ENCODE results near the gene ESYT1.
"Not testable (repeated sequence)": the region's sequence is repeated elsewhere in the genome, so short reads cannot be mapped to it uniquely, and the experiment has no call there.

Gene ESYT1

GRCh38 chr12:56104109-56104814 lies 23.8 kb upstream of the ESYT1 start, which contains the start of gene PA2G4:
TSS of gene PA2G4 (plus strand) at chr12:56104559. CDS start at chr12:56104738, 179 bp downstream.
- in situ Hi-C loops (cut with MboI; ENCODE audit: low sequenced_read_pairs): no loop called here

DNA sequence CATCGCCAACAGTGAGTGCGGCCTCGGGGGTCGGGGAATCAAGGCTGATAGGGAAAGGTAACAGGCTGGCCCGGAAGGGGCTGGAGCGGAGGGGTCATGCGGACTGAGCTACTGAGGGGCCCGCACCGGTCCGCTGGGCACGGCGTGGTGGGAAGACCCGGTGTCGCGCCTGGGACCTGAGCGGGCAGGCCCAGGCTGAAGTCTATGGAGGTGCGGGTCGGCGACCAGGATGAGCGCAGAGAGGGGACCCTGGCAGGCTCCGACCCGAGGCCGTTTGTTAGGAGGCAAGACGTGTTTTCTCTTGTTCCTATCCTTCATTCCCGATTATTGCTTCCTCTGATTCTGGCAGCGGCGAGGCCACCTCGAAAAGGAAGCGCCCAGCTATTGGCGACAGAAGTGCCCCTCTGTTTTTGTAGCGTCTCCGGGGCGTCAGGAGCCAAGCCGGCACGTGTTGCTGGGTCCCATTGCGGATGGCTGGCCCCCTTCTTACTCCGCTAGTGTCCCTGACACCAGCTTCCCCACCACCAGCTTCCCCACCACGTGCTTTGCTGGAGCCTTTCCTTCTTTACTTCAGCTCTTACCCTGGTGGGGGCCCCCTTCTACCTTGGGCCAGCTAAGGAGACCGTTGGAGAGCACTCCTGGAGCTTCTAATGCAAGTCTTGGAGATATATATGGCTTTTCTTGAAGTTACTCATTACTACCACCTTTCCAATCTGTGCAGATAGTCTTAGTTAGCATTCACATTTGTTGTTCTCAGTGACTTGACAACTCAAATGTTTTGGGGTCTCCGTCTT lies 23.1 kb upstream of the ESYT1 start:
- in situ Hi-C loops (cut with MboI; ENCODE audit: low sequenced_read_pairs): no loop called here

GRCh38 chr12:56105609-56105902 lies 22.5 kb upstream of the ESYT1 start:
- in situ Hi-C loops (cut with MboI; ENCODE audit: low sequenced_read_pairs): no loop called here

- in situ Hi-C loops (cut with MboI; ENCODE audit: low sequenced_read_pairs): no loop called here
Measured at GRCh38 chr12:56107242-56107641, 20.8 kb upstream of the ESYT1 start.

GRCh38 chr12:56110571-56110970 lies 17.5 kb upstream of the ESYT1 start:
- in situ Hi-C loops (cut with MboI; ENCODE audit: low sequenced_read_pairs): no loop called here

DNA sequence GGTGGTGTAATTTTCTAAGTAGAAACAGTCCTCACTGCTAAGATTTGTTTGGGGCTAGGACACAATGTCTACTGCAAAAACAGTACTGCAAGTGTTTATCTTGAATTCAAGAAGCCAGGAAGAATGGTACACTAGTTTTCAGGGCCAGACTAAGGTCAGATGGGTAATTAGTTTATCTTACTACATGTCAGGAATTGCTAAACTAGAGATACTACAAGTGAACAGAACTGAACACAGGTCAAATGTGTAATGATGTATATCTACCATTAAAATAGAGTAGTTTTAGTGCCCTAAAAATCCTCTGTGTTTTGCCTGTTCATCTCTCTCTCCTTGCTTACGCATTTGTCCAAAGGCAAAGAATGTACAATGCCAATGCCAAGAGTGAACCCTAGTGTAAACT lies 14.0 kb upstream of the ESYT1 start:
- in situ Hi-C loops (cut with MboI; ENCODE audit: low sequenced_read_pairs): no loop called here

- in situ Hi-C loops (cut with MboI; ENCODE audit: low sequenced_read_pairs): no loop called here
Measured at GRCh38 chr12:56115329-56115728, 12.7 kb upstream of the ESYT1 start.

- in situ Hi-C loops (cut with MboI; ENCODE audit: low sequenced_read_pairs): no loop called here
Measured at GRCh38 chr12:56116267-56117081, 11.6 kb upstream of the ESYT1 start, which contains the start of gene RPL41. TSS of gene RPL41 (plus strand) at chr12:56116633.

DNA sequence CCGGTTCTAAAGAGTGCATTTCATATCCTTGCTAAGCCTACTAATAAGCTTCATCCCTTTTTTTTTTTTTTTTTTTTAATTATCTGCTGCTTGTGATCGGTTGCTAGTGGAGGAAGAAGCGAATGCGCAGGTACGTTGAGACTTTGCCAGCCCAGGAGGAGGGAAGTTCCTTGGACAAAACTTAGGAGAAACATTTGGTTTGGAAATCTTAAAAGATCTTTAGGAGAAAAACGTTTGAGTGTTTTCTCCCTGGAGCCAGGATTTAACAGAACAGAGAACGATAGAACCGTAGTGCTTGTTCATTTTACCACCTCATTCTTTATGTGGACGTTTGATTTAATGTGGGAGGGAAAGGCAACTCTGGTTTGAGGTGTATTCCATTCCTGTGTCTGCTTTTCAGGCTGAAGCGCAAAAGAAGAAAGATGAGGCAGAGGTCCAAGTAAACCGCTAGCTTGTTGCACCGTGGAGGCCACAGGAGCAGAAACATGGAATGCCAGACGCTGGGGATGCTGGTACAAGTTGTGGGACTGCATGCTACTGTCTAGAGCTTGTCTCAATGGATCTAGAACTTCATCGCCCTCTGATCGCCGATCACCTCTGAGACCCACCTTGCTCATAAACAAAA lies 10.9 kb upstream of the ESYT1 start:
- in situ Hi-C loops (cut with MboI; ENCODE audit: low sequenced_read_pairs): not testable (repeated sequence)

- in situ Hi-C loops (cut with MboI; ENCODE audit: low sequenced_read_pairs): no loop called here
Measured at GRCh38 chr12:56117778-56118687, 10.0 kb upstream of the ESYT1 start, which contains the start of gene ZC3H10. TSS of gene ZC3H10 (plus strand) at chr12:56118266. CDS start at chr12:56120563, 2,297 bp downstream.

DNA sequence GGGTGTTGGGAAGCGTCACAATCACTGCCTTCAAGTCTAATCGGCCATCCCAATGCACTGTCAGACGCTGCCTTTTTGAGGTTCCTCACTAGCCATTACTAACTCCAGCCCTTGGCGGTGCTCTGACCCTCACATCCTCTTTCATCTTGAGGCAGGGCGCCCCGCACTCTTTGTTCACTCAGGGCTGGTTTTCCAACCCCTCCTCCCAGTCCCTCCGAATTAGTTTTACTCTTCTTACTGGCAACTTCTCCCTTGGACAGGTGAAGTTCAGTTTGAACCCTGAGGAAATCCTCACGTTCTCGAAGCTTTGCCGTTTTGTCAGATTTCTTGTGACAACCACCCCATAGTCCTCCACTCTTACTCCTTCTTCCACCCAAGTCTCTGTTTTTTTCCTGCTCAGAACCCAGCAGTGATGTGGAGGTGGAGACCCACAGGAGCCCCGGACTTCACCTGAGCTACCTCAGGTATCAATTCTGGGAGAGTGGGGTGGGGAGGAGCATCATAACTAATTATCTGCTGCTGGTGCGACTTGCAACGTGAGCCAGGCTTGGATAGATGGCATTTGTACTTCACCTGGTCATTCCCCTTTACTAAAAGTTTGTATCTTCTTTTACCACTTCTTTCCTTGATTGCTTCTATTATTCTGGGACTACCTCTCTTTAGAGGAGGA lies 9.2 kb upstream of the ESYT1 start:
- in situ Hi-C loops (cut with MboI; ENCODE audit: low sequenced_read_pairs): no loop called here

GRCh38 chr12:56119361-56119796 lies 8.7 kb upstream of the ESYT1 start:
- in situ Hi-C loops (cut with MboI; ENCODE audit: low sequenced_read_pairs): no loop called here

GRCh38 chr12:56120158-56120846 lies 7.8 kb upstream of the ESYT1 start:
- in situ Hi-C loops (cut with MboI; ENCODE audit: low sequenced_read_pairs): no loop called here

DNA sequence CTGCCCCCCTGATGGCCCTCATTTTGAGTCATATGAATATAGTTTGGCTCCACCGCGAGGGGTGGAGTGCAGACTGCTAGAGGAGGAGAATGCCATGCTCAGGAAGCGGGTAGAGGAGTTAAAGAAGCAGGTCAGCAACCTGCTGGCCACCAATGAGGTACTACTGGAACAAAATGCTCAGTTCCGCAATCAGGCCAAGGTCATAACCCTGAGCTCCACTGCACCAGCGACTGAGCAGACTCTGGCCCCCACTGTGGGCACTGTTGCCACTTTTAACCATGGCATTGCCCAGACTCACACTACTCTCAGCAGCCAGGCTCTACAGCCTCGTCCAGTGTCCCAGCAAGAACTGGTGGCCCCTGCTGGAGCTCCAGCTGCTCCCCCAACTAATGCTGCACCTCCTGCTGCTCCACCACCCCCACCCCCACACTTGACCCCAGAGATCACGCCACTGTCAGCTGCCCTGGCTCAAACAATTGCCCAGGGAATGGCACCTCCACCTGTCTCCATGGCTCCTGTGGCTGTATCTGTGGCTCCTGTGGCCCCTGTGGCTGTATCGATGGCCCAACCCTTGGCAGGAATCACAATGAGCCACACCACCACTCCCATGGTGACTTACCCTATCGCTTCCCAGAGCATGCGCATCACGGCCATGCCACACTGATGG lies 6.7 kb upstream of the ESYT1 start:
- in situ Hi-C loops (cut with MboI; ENCODE audit: low sequenced_read_pairs): no loop called here

GRCh38 chr12:56122637-56123036 lies 5.4 kb upstream of the ESYT1 start:
- in situ Hi-C loops (cut with MboI; ENCODE audit: low sequenced_read_pairs): no loop called here

GRCh38 chr12:56124133-56124532 lies 3.9 kb upstream of the ESYT1 start:
- in situ Hi-C loops (cut with MboI; ENCODE audit: low sequenced_read_pairs): no loop called here

DNA sequence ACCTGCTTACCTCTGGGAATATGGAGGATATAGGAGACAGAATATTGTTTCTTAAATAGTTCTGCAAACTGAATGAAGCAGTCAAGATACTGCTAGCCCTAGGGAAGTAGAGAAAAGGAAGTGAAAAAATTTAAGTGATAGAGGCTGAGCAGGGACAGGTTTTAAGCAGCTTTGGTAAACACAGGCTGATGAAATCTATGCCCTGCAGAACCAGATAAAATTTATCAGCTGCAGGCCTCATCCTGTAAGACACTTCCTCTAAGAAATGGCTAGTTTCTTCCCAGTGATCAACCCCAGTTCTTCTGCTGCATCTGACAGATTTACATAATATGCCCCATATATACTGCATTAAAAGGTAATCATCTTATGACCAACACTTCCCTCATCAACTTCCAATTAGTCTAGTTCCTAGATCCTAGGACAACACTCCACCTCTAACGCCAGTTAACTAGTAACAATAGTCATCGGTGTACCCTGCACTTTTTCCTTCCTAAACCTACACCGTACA lies 1.3 kb upstream of the ESYT1 start:
- in situ Hi-C loops (cut with MboI; ENCODE audit: low sequenced_read_pairs): no loop called here

DNA sequence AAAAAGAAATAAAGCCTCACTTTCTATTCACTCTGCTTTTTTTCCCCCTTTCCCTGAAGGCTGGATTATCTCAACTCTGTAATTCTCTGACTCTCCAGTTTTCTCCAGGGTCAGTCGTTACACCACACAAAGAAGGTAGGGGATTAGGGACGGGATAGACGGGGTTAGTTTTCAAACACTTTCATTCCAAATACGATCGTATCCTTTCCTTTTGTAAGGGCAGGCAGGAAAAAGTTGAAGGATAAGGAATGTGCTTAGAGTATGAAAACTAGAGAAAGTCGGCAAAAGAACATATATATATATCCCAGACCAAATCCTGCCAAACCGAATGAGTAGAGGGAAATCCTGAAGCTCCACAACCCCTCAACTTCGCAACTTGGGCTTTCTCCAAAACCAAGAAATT lies 581 bp upstream of the ESYT1 start:
- in situ Hi-C loops (cut with MboI; ENCODE audit: low sequenced_read_pairs): no loop called here

Measured in HL-60/S4 treated with retinoic acid at 250 ng/mL for 4 days and 3 days (cell line).